Esophagus squamous epithelium (tissue), 4 donors: ENCODE measurements around the gene NELL1.

Experiments used
- CTCF ChIP-seq, 6 experiments: fragments of 450-650 bp in 4 of 6; fragments of 200-600 bp in 2 of 6; sonication (generic) in 2 of 6; IDR thresholded peaks; one replicate each; pipeline ENCODE4 v1.5.1; 2016 to 2019; ENCODE audit warnings: antibody characterized with exemption in 6 of 6, mild to moderate bottlenecking in 4 of 6, moderate library complexity in 4 of 6
- POLR2A ChIP-seq, 4 donors: fragments of 450-650 bp; IDR thresholded peaks; one replicate each; pipeline ENCODE4 v1.6.1; 2017; ENCODE audit warnings: antibody characterized with exemption in 4 of 4, mild to moderate bottlenecking in 4 of 4, moderate library complexity in 3 of 4

GRCh38 chr11:21007297-21007696 is 337.9 kb downstream of the NELL1 start:
- TF ChIP-seq CTCF (IDR thresholded peaks at IDR 0.05) (no peak), POLR2A (IDR thresholded peaks at IDR 0.05) (no peak)
